HL-60 (cell line): ENCODE measurements around the gene PPP1R1C.

ENCODE experiments used
- DNase-seq, 2 experiments: peaks; one replicate each; pipeline ENCODE4 v3.0.0-alpha.2; 2010 to 2020; ENCODE audit warnings: low read depth in 1 of 2, low spot score in 1 of 2
- H3K27ac ChIP-seq: fragments of 250-450 bp; sonication (Bioruptor Pico); replicated peaks from 2 replicates; pipeline ENCODE4 v1.5.1; 2020; ENCODE audit warnings: mild to moderate bottlenecking, moderate library complexity
- H3K27me3 ChIP-seq: fragments of 250-450 bp; sonication (Bioruptor Pico); 2 replicates; pipeline ENCODE4 v1.5.1; 2021; ENCODE audit warnings: mild to moderate bottlenecking, moderate library complexity; ENCODE audit not compliant: insufficient read depth, poor library complexity, severe bottlenecking
- H3K4me3 ChIP-seq: replicated peaks from 2 replicates; pipeline ENCODE4 v1.5.1; 2011; ENCODE audit warnings: mild to moderate bottlenecking, control low read depth, low read length; ENCODE audit not compliant: insufficient read depth
- GABPA ChIP-seq: IDR thresholded peaks from 2 replicates; pipeline ENCODE4 v1.6.1; 2012; ENCODE audit warnings: low read depth
- POLR2AphosphoS5 ChIP-seq: IDR thresholded peaks from 2 replicates; pipeline ENCODE4 v1.6.1; 2012; ENCODE audit warnings: low read depth
- REST ChIP-seq: IDR thresholded peaks from 2 replicates; pipeline ENCODE4 v1.6.1; 2012; ENCODE audit warnings: low read depth; ENCODE audit not compliant: insufficient replicate concordance
- SPI1 ChIP-seq: IDR thresholded peaks from 2 replicates; pipeline ENCODE4 v1.6.1; 2012; ENCODE audit warnings: low read depth, mild to moderate bottlenecking, borderline replicate concordance
- TF ChIP-seq, protein P1 (sequence below): IDR thresholded peaks from one replicate; pipeline ENCODE4 v1.5.1; 2011; ENCODE audit warnings: low read length, control low read depth, inconsistent platforms; ENCODE audit not compliant: insufficient read depth

The PPP1R1C gene

GRCh38 chr2:182144776-182145165 lies 159.1 kb downstream of the PPP1R1C start:
- no peak for DNase-seq
- Histone ChIP-seq H3K27ac (no peak overlapping the region), H3K4me3 (no peak overlapping the region), H3K27me3 (peaks cover 4% of the 10 kb centered on the region)
- TF ChIP-seq SPI1, result no peak
- no peak for TF ChIP-seq REST
- TF ChIP-seq, protein P1, sequence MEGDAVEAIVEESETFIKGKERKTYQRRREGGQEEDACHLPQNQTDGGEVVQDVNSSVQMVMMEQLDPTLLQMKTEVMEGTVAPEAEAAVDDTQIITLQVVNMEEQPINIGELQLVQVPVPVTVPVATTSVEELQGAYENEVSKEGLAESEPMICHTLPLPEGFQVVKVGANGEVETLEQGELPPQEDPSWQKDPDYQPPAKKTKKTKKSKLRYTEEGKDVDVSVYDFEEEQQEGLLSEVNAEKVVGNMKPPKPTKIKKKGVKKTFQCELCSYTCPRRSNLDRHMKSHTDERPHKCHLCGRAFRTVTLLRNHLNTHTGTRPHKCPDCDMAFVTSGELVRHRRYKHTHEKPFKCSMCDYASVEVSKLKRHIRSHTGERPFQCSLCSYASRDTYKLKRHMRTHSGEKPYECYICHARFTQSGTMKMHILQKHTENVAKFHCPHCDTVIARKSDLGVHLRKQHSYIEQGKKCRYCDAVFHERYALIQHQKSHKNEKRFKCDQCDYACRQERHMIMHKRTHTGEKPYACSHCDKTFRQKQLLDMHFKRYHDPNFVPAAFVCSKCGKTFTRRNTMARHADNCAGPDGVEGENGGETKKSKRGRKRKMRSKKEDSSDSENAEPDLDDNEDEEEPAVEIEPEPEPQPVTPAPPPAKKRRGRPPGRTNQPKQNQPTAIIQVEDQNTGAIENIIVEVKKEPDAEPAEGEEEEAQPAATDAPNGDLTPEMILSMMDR, result no peak
- no peak for TF ChIP-seq POLR2AphosphoS5
- no peak for TF ChIP-seq GABPA

- TF ChIP-seq, protein P1, result no peak
- no peak for TF ChIP-seq POLR2AphosphoS5
- no peak for TF ChIP-seq REST
- TF ChIP-seq SPI1, result no peak
- TF ChIP-seq GABPA, result no peak
- Histone ChIP-seq H3K27me3 (no peaks in the 10 kb centered on the region), H3K27ac (no peak overlapping the region), H3K4me3 (no peak overlapping the region)
- no peak for DNase-seq
Measured at GRCh38 chr2:182148344-182148743, 162.7 kb downstream of the PPP1R1C start.

- DNase-seq, result no peak
- H3K27me3 ChIP-seq, result no peaks in the 10 kb centered on the region
- TF ChIP-seq SPI1, result no peak
- no peak for TF ChIP-seq GABPA
- TF ChIP-seq, protein P1, result no peak
- TF ChIP-seq REST, result no peak
- TF ChIP-seq POLR2AphosphoS5, result no peak
- no peak overlapping the region for H3K27ac ChIP-seq
- no peak overlapping the region for H3K4me3 ChIP-seq
Measured at GRCh38 chr2:182163878-182164277, 178.2 kb downstream of the PPP1R1C start.
